H9 (cell line): ENCODE data around the gene SAXO1. TPM values are rescaled to one million over a fixed set of nuclear protein-coding genes. Genes with fewer than 3 reads are reported as not detected.

Source experiments
- DNase-seq: peaks from one replicate; pipeline ENCODE4 v3.0.0-alpha.2; 2017
- H2AFZ ChIP-seq: one replicate; pipeline ENCODE4 v1.6.1; 2013; ENCODE audit warnings: mild to moderate bottlenecking, low read length, control low read depth, moderate library complexity
- H2AK5ac ChIP-seq: 2 replicates; pipeline ENCODE4 v1.6.1; 2013; ENCODE audit warnings: low read length, control low read depth, mixed read lengths; ENCODE audit not compliant: insufficient read length
- H2BK120ac ChIP-seq: one replicate; pipeline ENCODE4 v1.6.1; 2013; ENCODE audit warnings: low read depth, mild to moderate bottlenecking, low read length, control low read depth, inconsistent platforms; ENCODE audit not compliant: poor library complexity, severe bottlenecking
- H2BK12ac ChIP-seq: 2 replicates; pipeline ENCODE4 v1.6.1; 2013; ENCODE audit warnings: low read length, control low read depth, mixed read lengths, low read depth; ENCODE audit not compliant: insufficient read length
- H2BK15ac ChIP-seq: 2 replicates; pipeline ENCODE4 v1.6.1; 2013; ENCODE audit warnings: low read depth, low read length, control low read depth
- H2BK20ac ChIP-seq: one replicate; pipeline ENCODE4 v1.6.1; 2013; ENCODE audit warnings: low read depth, mild to moderate bottlenecking, low read length, control low read depth, inconsistent platforms; ENCODE audit not compliant: poor library complexity, severe bottlenecking
- H2BK5ac ChIP-seq: 2 replicates; pipeline ENCODE4 v1.6.1; 2013; ENCODE audit warnings: low read length, control low read depth, mixed read lengths; ENCODE audit not compliant: insufficient read length
- H3K14ac ChIP-seq: 2 replicates; pipeline ENCODE4 v1.6.1; 2013; ENCODE audit warnings: low read length, control low read depth; ENCODE audit not compliant: insufficient read depth
- H3K18ac ChIP-seq: 2 replicates; pipeline ENCODE4 v1.6.1; 2013; ENCODE audit warnings: low read depth, mild to moderate bottlenecking, mixed read lengths, low read length, control low read depth; ENCODE audit not compliant: insufficient read length
- H3K23ac ChIP-seq: 2 replicates; pipeline ENCODE4 v1.6.1; 2013; ENCODE audit warnings: low read length, control low read depth, mixed read lengths, low read depth; ENCODE audit not compliant: insufficient read length
- H3K23me2 ChIP-seq: 2 replicates; pipeline ENCODE4 v1.6.1; 2013; ENCODE audit warnings: low read depth, mild to moderate bottlenecking, mixed read lengths, low read length, control low read depth; ENCODE audit not compliant: insufficient read length, poor library complexity, severe bottlenecking
- H3K27ac ChIP-seq: 2 replicates; pipeline ENCODE4 v1.5.1; 2013; ENCODE audit warnings: low read length, control low read depth, mixed read lengths, low read depth; ENCODE audit not compliant: insufficient read length
- H3K27me3 ChIP-seq: 2 replicates; pipeline ENCODE4 v1.6.1; 2013; ENCODE audit warnings: low read length, control low read depth, inconsistent platforms; ENCODE audit not compliant: insufficient read depth
- H3K4ac ChIP-seq: 2 replicates; pipeline ENCODE4 v1.6.1; 2013; ENCODE audit warnings: low read depth, mild to moderate bottlenecking, control low read depth, inconsistent platforms, low read length, moderate library complexity
- H3K4me1 ChIP-seq: 2 replicates; pipeline ENCODE4 v1.6.1; 2013; ENCODE audit warnings: low read length, control low read depth, inconsistent platforms; ENCODE audit not compliant: insufficient read depth
- H3K4me2 ChIP-seq: 2 replicates; pipeline ENCODE4 v1.6.1; 2013; ENCODE audit warnings: low read length, control low read depth, mixed read lengths; ENCODE audit not compliant: insufficient read length, insufficient read depth
- H3K56ac ChIP-seq: 2 replicates; pipeline ENCODE4 v1.6.1; 2013; ENCODE audit warnings: low read depth, mild to moderate bottlenecking, mixed read lengths, low read length, control low read depth; ENCODE audit not compliant: insufficient read length
- H3K79me1 ChIP-seq: 2 replicates; pipeline ENCODE4 v1.6.1; 2013; ENCODE audit warnings: low read depth, mild to moderate bottlenecking, moderate library complexity, low read length, control low read depth, inconsistent platforms; ENCODE audit not compliant: insufficient read depth, poor library complexity, severe bottlenecking
- H3K79me2 ChIP-seq: 2 replicates; pipeline ENCODE4 v1.6.1; 2013; ENCODE audit warnings: low read length, control low read depth, inconsistent platforms; ENCODE audit not compliant: insufficient read depth
- H3K9ac ChIP-seq: 2 replicates; pipeline ENCODE4 v1.6.1; 2013; ENCODE audit warnings: low read length, control low read depth, mixed read lengths; ENCODE audit not compliant: insufficient read length; ENCODE audit errors: extremely low read depth
- H3K9me3 ChIP-seq: one replicate; pipeline ENCODE4 v1.6.1; 2013; ENCODE audit warnings: low read depth, low read length, inconsistent platforms; ENCODE audit not compliant: control insufficient read depth
- H3T11ph ChIP-seq: one replicate; pipeline ENCODE4 v1.6.1; 2013; ENCODE audit warnings: mild to moderate bottlenecking, low read length, control low read depth, inconsistent platforms
- H4K20me1 ChIP-seq: one replicate; pipeline ENCODE4 v1.6.1; 2013; ENCODE audit not compliant: control insufficient read depth, insufficient read length, insufficient read depth
- H4K5ac ChIP-seq: 2 replicates; pipeline ENCODE4 v1.6.1; 2013; ENCODE audit warnings: low read depth, mild to moderate bottlenecking, mixed read lengths, low read length, control low read depth; ENCODE audit not compliant: insufficient read length
- H4K8ac ChIP-seq: replicated peaks from 2 replicates; pipeline ENCODE4 v1.6.1; 2013; ENCODE audit warnings: low read length, control low read depth, mixed read lengths, low read depth; ENCODE audit not compliant: insufficient read length
- H4K91ac ChIP-seq: 2 replicates; pipeline ENCODE4 v1.6.1; 2013; ENCODE audit warnings: low read depth, mild to moderate bottlenecking, moderate library complexity, mixed read lengths, low read length, control low read depth; ENCODE audit not compliant: insufficient read length
- H3K27ac Mint-ChIP-seq, 3 experiments: 2 replicates in 2 of 3; 3 replicates in 1 of 3; pipeline ENCODE4 v1.8.0; 2020 to 2021; ENCODE audit warnings: mixed read lengths in 3 of 3, mild to moderate bottlenecking in 1 of 3, moderate library complexity in 1 of 3
- H3K27me3 Mint-ChIP-seq: 2 replicates; pipeline ENCODE4 v1.8.0; 2021; ENCODE audit warnings: low read depth, mild to moderate bottlenecking, moderate library complexity, mixed read lengths
- H3K36me3 Mint-ChIP-seq, 3 experiments: 2 replicates in 2 of 3; 3 replicates in 1 of 3; pipeline ENCODE4 v1.8.0; 2020 to 2021; ENCODE audit warnings: low read depth in 3 of 3, mixed read lengths in 3 of 3; ENCODE audit not compliant: insufficient read depth in 1 of 3
- H3K4me1 Mint-ChIP-seq, 2 experiments: 2 replicates each; pipeline ENCODE4 v1.8.0; 2020; ENCODE audit warnings: mixed read lengths in 2 of 2
- H3K4me3 Mint-ChIP-seq, 2 experiments: 2 replicates in 1 of 2; 3 replicates in 1 of 2; pipeline ENCODE4 v1.8.0; 2020 to 2021; ENCODE audit warnings: mild to moderate bottlenecking in 2 of 2, mixed read lengths in 2 of 2, moderate library complexity in 1 of 2
- H3K9me3 Mint-ChIP-seq, 2 experiments: 2 replicates in 1 of 2; 3 replicates in 1 of 2; pipeline ENCODE4 v1.8.0; 2020; ENCODE audit warnings: mild to moderate bottlenecking in 2 of 2, mixed read lengths in 2 of 2, moderate library complexity in 1 of 2
- CTCF ChIP-seq: fragments of 200-600 bp; sonication (generic); conservative IDR thresholded peaks from 3 replicates; pipeline ENCODE4 v1.8.0; 2021; ENCODE audit warnings: antibody characterized with exemption, mild to moderate bottlenecking
- WGBS: extraction: QIAGEN DNeasy Blood & Tissue Kit; methylation state at CpG from one replicate; pipeline ENCODE4 v1.1.7; 2013; ENCODE audit warnings: missing lambda C conversion rate, low lambda C conversion rate, mixed read lengths; ENCODE audit not compliant: insufficient read length; ENCODE audit errors: extremely low coverage; 5-methylcytosine and 5-hydroxymethylcytosine counted together
- total RNA-seq: library from RNA; stranded (reverse); gene quantifications from 2 replicates; pipeline ENCODE4 v1.2.1, GENCODE V29; 2021

The SAXO1 gene
- total RNA-seq, 1 experiment from 2014 or later = 0.09 TPM

DNA sequence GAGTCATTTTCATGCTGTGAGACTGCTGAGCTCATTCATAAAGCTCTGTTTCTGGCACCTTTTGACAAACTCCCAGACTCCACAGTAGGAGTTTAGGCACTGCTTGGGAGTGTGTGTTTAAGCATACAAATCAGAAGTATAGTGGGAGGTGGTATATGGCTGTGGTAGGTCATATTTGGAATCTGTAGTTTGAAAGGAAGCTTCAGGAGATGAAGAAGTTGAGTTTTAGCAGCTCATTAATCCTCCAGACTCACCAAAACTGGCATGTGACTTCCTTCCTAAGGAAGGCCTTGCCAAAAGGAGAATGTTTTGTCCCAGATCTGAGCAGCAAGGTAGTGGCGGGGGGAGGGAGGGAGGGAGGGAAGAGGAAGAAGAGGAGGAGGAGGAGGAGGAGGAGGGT is 52.8 kb downstream of the SAXO1 start:
- H3K9me3 Mint-ChIP-seq = peaks cover 4 to 5% of the 10 kb centered on the region in 2 experiments; a peak in 2 of 5 replicates
- Histone ChIP-seq H3T11ph (no peak overlapping the region), H3K4me1 (no peaks in the 10 kb centered on the region), H3K23me2 (no peaks in the 10 kb centered on the region), H4K91ac (no peak overlapping the region), H3K27ac (no peak overlapping the region), H4K20me1 (no peaks in the 10 kb centered on the region), H3K79me2 (no peaks in the 10 kb centered on the region), H4K5ac (no peak overlapping the region), H2BK5ac (no peak overlapping the region), H2AK5ac (no peak overlapping the region), H3K14ac (no peak overlapping the region), H4K8ac (no peak overlapping the region), H2BK120ac (no peak overlapping the region), H3K27me3 (no peaks in the 10 kb centered on the region), H3K23ac (no peak overlapping the region), H3K56ac (no peak overlapping the region), H2BK15ac (no peak overlapping the region), H2AFZ (no peak overlapping the region), H2BK20ac (no peak overlapping the region), H3K4me2 (no peak overlapping the region), H3K79me1 (no peaks in the 10 kb centered on the region), H3K18ac (no peak overlapping the region), H3K9ac (no peak overlapping the region), H3K9me3 (no peaks in the 10 kb centered on the region), H2BK12ac (no peak overlapping the region), H3K4ac (no peak overlapping the region)
- H3K4me3 Mint-ChIP-seq = no peak overlapping the region
- no peaks in the 10 kb centered on the region; a peak in 2 of 7 replicates for H3K36me3 Mint-ChIP-seq
- H3K4me1 Mint-ChIP-seq = peaks cover 9 to 17% of the 10 kb centered on the region in 2 experiments; a peak in 3 of 4 replicates
- no CpG with 5 or more reads among the region's 1 CpG for WGBS
- H3K27me3 Mint-ChIP-seq = no peaks in the 10 kb centered on the region
- no peak overlapping the region for H3K27ac Mint-ChIP-seq
- DNase-seq = no peak
- TF ChIP-seq CTCF = no peak
